Mucosa of stomach (tissue), 1 donor: ENCODE data around the gene PCNX1.
A peak's percentile ranks its signal among the peaks of the same experiment; 100 is the strongest.
"Not testable (repeated sequence)": the region's sequence is repeated elsewhere in the genome, so short reads cannot be mapped to it uniquely, and the experiment has no call there.

Source experiments
- H3K27me3 ChIP-seq: one replicate; pipeline ENCODE4 v1.7.0; 2013; ENCODE audit warnings: mild to moderate bottlenecking, low read length; ENCODE audit not compliant: control insufficient read depth, insufficient read depth
- H3K36me3 ChIP-seq: one replicate; pipeline ENCODE4 v1.7.0; 2013; ENCODE audit warnings: low read length; ENCODE audit not compliant: control insufficient read depth, insufficient read depth
- H3K4me1 ChIP-seq: one replicate; pipeline ENCODE4 v1.7.0; 2013; ENCODE audit warnings: mild to moderate bottlenecking, low read length; ENCODE audit not compliant: control insufficient read depth, insufficient read depth
- H3K4me3 ChIP-seq: one replicate; pipeline ENCODE4 v1.7.0; 2013; ENCODE audit warnings: low read length
- H3K9ac ChIP-seq: one replicate; pipeline ENCODE4 v1.7.0; 2013; ENCODE audit warnings: mild to moderate bottlenecking, low read length, moderate library complexity
- H3K9me3 ChIP-seq: one replicate; pipeline ENCODE4 v1.7.0; 2013; ENCODE audit warnings: mild to moderate bottlenecking, low read length, moderate library complexity; ENCODE audit not compliant: control insufficient read depth
- donor health status: Pancreatic carcinoma.

Gene PCNX1

DNA sequence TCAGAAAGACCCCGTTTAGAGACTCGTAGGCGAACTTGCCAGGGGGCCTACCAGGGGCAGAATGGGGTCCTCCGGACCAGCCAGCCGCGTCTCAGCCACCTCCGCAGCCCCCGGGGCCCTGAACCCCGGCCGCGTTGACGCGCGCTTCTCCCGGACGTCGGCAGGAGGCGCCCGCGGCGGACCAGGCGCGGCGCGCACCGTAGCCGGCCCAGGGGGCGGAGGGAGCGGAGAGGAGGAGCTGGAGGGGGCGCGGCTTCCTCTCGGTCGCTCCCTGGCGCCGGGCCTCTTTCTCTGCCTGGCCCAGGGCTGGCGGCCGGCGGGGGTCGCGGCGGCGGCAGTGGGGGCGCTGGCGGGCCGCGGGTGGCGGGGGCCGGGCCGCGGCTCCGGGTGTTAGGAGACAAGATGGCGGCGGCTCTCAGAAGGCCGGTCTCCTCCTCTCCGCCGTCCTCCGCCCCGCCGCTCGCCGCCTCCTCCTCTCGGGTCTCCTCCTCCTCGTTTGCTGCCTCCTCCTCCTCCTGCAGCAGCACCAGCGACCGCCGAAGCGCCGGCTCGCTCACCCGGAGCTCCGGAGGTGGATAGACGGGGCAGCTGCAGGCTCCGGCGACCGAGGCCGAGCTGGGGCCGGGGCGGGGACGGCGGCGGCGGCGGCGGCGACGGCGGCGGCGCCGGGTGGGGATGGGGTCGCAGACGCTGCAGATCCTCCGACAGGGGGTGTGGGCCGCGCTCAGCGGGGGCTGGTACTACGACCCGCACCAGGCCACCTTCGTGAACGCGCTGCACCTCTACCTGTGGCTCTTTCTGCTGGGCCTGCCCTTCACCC lies at the start of gene PCNX1:
TSS of gene PCNX1 (plus strand) at position 284 of the 820 bp plus-strand sequence. CDS start at position 676, 392 bp downstream.
- peak within 1 kb of the TSS; percentile 95 for H3K9ac ChIP-seq

GRCh38 chr14:70857496-70857890 lies 49.8 kb upstream of the PCNX1 start:
- Histone ChIP-seq H3K27me3 (no peaks in the 10 kb centered on the region), H3K9ac (no peak overlapping the region), H3K9me3 (no peaks in the 10 kb centered on the region), H3K4me1 (no peaks in the 10 kb centered on the region), H3K4me3 (no peak overlapping the region), H3K36me3 (no peaks in the 10 kb centered on the region)

More for the DNA sequence above, at the start of gene PCNX1:
- Histone ChIP-seq H3K36me3 (no peaks in the 10 kb centered on the region), H3K4me3 (peak within 1 kb of the TSS; percentile 82), H3K4me1 (peaks cover 14% of the 10 kb centered on the region), H3K27me3 (no peaks in the 10 kb centered on the region), H3K9me3 (no peaks in the 10 kb centered on the region)

- Histone ChIP-seq H3K9me3 (no peaks in the 10 kb centered on the region), H3K4me1 (no peaks in the 10 kb centered on the region), H3K4me3 (no peak overlapping the region), H3K36me3 (no peaks in the 10 kb centered on the region), H3K9ac (no peak overlapping the region), H3K27me3 (no peaks in the 10 kb centered on the region)
These were observed 48.6 kb upstream of the PCNX1 start for GRCh38 chr14:70858641-70859040.

- not testable (repeated sequence) for H3K9me3 ChIP-seq, H3K4me1 ChIP-seq, H3K4me3 ChIP-seq, H3K36me3 ChIP-seq, H3K27me3 ChIP-seq, H3K9ac ChIP-seq
These were observed 40.3 kb upstream of the PCNX1 start for GRCh38 chr14:70866992-70867391.

GRCh38 chr14:70871001-70871400 lies 36.3 kb upstream of the PCNX1 start:
- Histone ChIP-seq H3K4me3 (no peak overlapping the region), H3K9ac (no peak overlapping the region), H3K27me3 (no peaks in the 10 kb centered on the region), H3K9me3 (no peaks in the 10 kb centered on the region), H3K36me3 (no peaks in the 10 kb centered on the region), H3K4me1 (no peaks in the 10 kb centered on the region)

- no peaks in the 10 kb centered on the region for H3K36me3 ChIP-seq
- no peak overlapping the region for H3K4me3 ChIP-seq
- no peaks in the 10 kb centered on the region for H3K9me3 ChIP-seq
- H3K9ac ChIP-seq = no peak overlapping the region
- no peaks in the 10 kb centered on the region for H3K27me3 ChIP-seq
- H3K4me1 ChIP-seq = no peaks in the 10 kb centered on the region
These were observed 35.2 kb upstream of the PCNX1 start for GRCh38 chr14:70871863-70872677.

DNA sequence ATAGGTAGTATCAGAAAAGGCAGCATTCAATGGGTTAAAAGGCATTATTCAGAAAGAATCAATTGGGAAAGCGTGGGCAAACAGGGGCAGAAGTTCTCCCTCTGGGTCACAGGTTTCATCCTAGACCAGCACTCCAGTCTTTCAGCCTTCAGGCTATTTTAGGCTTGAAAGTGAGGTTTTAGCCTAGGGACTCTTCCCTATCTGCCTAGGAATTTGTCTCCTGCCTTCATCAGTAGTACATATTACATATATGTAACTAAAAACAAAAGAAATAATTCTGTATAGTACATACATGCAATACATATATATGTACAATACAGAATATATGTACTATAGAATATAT lies 34.6 kb upstream of the PCNX1 start:
- H3K4me1 ChIP-seq = no peaks in the 10 kb centered on the region
- H3K36me3 ChIP-seq = no peaks in the 10 kb centered on the region
- no peak overlapping the region for H3K9ac ChIP-seq
- H3K4me3 ChIP-seq = no peak overlapping the region
- H3K9me3 ChIP-seq = no peaks in the 10 kb centered on the region
- no peaks in the 10 kb centered on the region for H3K27me3 ChIP-seq

DNA sequence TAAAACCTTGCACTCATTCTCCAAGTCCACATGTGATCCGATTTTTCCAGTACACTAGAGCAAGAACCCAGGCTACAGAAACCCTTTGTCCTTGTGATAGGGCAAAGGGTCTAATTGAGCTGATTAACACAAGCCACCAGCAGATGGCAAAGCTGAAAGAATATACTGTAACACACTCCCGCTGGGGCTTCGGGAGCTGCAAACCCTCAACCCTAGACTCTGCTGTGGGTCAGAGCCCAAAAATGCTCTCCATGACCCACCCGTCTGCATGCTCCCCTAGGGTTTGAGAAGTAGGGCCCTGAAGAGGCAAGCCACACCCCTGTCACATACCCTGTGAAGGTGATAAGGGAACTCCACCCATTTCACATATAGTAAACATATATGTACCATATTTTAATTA lies 33.6 kb upstream of the PCNX1 start:
- Histone ChIP-seq H3K36me3 (no peaks in the 10 kb centered on the region), H3K4me1 (no peaks in the 10 kb centered on the region), H3K9ac (no peak overlapping the region)

DNA sequence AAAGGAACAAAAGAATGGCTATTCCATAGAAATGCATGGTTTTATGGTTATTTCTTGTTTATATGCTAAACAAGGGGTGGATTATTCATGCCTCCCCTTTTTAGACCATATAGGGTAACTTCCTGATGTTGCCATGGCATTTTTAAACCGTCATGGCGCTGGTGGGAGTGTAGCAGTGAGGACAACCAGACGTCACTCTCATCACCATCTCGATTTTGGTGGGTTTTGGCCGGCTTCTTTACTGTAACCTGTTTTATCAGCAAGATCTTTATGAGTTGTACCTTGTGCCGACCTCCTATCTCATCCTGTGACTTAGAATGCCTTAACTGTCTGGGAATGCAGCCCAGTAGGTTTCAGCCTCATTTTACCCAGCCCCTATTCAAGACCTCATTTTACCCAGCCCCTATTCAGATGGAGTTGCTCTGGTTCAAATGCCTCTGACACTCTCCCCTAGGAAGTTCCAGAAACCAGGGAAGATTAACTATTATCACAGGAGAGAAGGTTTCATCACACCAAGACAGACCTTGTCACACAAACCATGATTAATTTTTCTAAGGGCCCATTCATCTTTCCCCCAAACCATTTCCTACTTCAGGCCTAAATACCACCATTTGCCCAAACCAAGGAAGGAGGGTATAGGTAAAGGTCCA lies 31.3 kb upstream of the PCNX1 start:
- not testable (repeated sequence) for H3K4me1 ChIP-seq, H3K9me3 ChIP-seq, H3K36me3 ChIP-seq, H3K27me3 ChIP-seq, H3K4me3 ChIP-seq, H3K9ac ChIP-seq

More for the DNA sequence above, 33.6 kb upstream of the PCNX1 start:
- Histone ChIP-seq H3K4me3 (no peak overlapping the region), H3K9me3 (no peaks in the 10 kb centered on the region), H3K27me3 (no peaks in the 10 kb centered on the region)

- no peaks in the 10 kb centered on the region for H3K4me1 ChIP-seq
- no peaks in the 10 kb centered on the region for H3K27me3 ChIP-seq
- no peak overlapping the region for H3K4me3 ChIP-seq
- no peaks in the 10 kb centered on the region for H3K36me3 ChIP-seq
- no peaks in the 10 kb centered on the region for H3K9me3 ChIP-seq
- H3K9ac ChIP-seq = no peak overlapping the region
These were observed 27.8 kb upstream of the PCNX1 start for GRCh38 chr14:70879448-70879847.

- not testable (repeated sequence) for H3K4me3 ChIP-seq, H3K27me3 ChIP-seq, H3K9ac ChIP-seq, H3K36me3 ChIP-seq, H3K9me3 ChIP-seq, H3K4me1 ChIP-seq
These were observed 26.4 kb upstream of the PCNX1 start for GRCh38 chr14:70880888-70881287.

DNA sequence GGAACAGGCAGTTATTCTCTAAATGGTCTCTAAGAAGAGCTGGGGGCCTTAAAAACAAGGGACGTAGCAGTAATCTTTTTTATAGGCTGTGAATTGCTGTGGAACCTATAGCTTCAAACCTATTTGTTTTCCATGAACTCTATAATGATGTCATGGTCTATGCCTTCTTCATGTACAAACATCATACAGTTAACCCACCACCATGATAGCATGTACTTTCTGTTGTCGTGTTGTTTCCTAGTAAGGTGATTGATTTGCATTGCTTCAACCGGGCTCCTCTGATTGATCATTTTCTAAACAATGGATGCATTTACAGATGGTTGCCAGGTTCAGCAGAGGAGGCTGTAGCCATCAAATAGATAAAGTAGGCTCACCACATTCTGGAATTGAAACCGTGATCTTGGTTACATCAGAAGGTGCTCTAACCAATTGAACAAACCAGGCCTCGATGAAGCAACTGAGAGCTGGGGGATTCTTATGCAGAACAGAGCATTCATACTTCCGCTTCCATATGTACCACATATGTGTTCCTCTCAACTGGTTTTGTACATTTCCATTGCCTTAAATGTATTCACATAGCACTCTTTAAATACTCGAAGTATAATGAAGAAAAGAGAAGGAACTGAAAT lies 25.6 kb upstream of the PCNX1 start:
- H3K9ac ChIP-seq = no peak overlapping the region
- no peaks in the 10 kb centered on the region for H3K9me3 ChIP-seq
- no peaks in the 10 kb centered on the region for H3K27me3 ChIP-seq
- no peaks in the 10 kb centered on the region for H3K4me1 ChIP-seq
- no peak overlapping the region for H3K4me3 ChIP-seq
- no peaks in the 10 kb centered on the region for H3K36me3 ChIP-seq
